ENCODE data around the gene CDH4.

The CDH4 gene

DNA sequence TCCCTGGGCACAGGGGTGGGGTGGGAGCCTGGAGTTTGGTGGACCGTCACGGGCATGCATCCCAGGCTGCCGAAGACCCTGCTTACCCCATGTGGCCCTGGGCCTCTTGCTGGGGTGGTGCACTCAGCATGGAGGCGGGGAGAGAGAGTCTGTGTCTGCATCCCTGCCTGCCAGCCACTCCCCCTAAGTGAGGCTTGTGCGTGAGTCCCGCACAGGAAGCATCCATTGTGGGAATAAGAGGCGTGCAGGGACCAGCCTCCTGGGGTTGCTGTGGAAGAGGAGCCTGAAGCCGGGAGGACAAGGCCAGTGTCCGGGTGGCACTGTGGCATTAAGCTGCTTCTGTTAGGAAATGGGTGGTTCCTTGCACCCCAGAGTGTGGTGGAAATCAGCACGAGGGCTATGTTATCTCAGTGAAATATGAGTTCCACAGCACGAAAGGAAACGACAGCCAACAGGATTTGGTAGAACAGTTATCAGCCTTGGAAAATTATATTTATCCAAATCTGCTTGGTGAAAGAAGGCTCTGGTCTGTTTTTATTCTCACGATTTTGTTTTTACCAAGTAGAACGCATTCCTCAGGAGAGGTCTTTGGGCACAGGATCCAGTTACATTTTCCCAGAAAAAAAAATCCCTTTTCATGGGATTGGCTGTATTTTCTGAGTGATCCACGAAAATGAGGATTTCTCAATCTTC is 35.7 kb downstream of the CDH4 start:
- DNase-seq = no peak

- no peak for DNase-seq
These were observed 36.3 kb downstream of the CDH4 start for GRCh38 chr20:61288331-61288784.

- DNase-seq = no peak
These were observed 37.1 kb downstream of the CDH4 start for GRCh38 chr20:61289166-61289565.

- DNase-seq = no peak
These were observed 38.7 kb downstream of the CDH4 start for GRCh38 chr20:61290721-61291120.

DNA sequence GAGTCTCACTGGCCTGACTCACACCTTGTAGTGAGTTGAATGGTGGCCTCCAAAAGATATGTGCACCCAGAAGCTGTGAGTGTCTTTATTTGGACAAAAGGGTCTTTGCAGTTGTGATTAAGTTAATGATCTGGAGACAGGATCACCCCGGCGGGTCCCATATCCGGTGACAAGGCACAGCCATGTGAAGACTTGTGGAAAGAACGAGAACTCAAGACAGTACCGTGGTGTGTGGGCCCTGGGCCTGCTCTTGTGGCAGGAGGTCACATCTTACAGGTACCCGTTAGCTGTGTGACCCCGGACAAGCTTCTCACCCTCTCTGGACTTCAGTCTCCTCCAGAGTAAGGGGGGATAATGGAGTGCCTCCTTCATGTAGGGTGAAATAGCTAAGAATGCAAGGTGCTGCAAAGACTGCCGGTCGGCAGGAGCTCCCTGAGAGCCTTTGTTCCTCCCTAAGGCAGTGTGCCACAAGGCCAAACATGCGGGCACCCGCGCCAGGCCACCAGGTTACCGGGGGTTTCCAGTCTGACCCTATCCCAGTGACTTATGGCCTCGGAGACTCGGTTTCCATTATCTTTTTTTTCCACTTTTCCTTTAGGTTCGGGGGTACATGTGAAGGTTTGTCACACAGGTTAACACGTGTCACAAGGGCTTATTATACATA is 39.2 kb downstream of the CDH4 start:
- DNase-seq = no peak

- DNase-seq = no peak
These were observed 40.3 kb downstream of the CDH4 start for GRCh38 chr20:61292391-61292790.

DNA sequence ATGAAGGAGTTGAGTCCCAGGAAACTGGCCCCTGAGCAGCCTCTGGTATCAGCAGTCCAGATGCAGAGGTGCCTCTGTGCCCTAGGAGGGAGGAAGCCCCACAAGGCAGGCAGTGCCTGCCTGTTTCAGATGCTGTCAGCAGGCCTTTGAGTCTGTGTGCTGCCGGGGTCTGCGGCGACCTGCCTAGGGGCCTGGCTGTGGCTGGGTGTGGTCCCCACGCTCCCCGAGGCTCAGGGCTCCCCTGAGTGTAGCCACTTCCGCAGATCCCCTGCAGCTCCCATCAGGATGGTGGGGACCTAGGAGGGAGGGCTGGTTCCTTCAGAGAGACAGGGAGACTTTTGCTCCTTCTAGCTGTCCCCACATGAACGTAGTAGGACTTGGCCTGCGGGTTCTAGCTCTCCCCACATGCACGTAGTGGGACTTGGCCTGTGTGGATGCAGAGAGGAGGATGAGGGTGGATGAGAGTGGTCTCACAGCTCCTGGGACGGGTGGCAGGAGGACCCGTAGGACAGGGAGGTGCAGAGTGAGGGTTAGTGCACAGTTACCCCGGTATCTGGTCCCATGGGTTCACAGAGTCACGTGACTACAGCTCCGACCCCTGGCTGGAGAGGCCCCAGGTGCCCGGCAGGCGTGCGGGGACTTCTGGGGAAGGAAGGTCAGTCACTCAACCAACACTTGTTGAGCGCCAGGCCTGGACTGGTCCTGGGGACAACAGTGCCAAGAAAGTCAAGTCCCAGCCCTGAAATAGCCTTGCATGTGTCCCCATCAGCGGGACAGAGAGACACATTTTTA is 41.0 kb downstream of the CDH4 start:
- no peak for DNase-seq

GRCh38 chr20:61293951-61294350 is 41.9 kb downstream of the CDH4 start:
- no peak for DNase-seq

GRCh38 chr20:61295249-61295648 is 43.2 kb downstream of the CDH4 start:
- no peak for DNase-seq

GRCh38 chr20:61295682-61296628 is 43.9 kb downstream of the CDH4 start:
- no peak for DNase-seq

GRCh38 chr20:61296629-61297019 is 44.6 kb downstream of the CDH4 start:
- DNase-seq = no peak

DNA sequence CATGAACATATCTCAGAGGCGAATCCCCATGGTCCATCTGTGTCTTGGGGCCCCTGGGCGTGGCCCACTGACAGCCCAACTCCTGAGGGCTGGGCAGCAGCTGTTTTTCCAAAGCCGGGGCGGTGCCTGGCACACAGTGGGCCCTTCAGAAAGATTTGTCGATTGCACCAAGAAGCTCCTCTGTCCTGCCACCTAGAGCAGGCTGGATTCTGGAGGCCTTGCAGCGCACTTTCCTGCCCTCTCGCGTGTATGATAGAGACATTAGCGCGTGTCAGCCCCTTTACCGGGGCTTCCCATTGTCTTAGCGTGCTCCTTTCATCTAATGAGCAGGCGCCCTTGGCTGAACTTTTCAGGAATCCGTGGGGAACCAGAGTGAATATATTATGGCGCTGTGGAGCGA is 45.4 kb downstream of the CDH4 start:
- no peak for DNase-seq

- DNase-seq = no peak
These were observed 45.9 kb downstream of the CDH4 start for GRCh38 chr20:61297986-61298385.

DNA sequence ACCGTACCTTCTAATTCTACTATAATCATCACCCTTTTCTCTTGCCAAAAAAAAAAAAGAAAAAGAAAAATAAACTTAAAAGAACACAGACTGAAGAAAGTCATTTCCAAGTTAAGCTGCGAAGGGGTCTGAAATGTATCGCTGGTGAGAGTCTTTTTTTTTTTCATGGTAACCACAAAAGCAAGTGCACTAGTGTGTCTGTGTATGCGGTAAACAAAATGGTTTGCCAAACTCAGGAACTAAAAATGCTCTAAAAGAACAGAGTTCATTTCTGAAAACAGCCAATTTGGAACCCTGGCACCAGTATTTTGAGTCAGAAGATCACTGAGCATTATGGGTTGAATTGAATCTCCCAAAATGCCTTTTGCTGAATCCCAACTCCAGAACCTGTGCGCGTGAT is 46.6 kb downstream of the CDH4 start:
- no peak for DNase-seq

DNA sequence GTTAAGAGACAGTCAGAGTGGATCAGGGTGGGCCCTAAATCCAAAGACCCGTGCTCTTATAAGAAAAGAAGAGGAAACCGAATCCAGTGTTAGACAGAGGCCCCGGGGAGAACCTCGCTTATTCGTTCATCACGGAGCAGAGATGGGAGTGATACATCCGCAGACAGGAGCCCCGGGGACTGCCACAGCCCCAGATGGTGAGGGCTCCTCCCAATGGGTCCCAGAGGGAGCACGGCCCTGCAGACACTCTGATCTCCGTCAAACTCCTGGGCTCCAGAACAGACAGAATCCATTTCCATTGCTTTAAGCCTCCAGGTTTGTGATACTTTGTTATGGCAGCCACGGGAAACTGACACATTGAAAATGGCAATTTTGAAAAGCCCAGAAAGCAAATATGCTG is 47.0 kb downstream of the CDH4 start:
- no peak for DNase-seq

- DNase-seq = no peak
These were observed 47.6 kb downstream of the CDH4 start for GRCh38 chr20:61299618-61300017.

DNA sequence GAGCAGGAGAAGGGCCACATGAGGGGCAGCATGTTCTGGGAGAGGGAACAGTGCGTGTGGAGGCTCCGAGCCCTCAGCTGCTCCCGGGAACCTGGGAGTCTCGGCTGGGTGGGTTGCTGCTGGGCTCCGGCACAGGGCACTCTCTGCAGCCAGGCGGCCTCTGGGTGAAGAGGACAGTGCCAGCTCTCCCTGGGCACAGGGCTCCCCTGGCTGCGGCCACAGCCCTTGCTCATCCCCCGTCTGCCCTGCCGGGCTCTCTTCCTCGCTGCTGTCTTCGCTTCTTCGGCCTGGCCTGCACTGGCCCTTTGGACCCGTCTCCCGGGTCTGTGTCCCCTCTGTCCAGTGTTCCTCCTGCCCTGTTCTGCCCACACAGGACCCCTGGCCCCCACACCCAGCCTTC is 48.2 kb downstream of the CDH4 start:
- DNase-seq = no peak

GRCh38 chr20:61300709-61301108 is 48.6 kb downstream of the CDH4 start:
- DNase-seq = no peak

DNA sequence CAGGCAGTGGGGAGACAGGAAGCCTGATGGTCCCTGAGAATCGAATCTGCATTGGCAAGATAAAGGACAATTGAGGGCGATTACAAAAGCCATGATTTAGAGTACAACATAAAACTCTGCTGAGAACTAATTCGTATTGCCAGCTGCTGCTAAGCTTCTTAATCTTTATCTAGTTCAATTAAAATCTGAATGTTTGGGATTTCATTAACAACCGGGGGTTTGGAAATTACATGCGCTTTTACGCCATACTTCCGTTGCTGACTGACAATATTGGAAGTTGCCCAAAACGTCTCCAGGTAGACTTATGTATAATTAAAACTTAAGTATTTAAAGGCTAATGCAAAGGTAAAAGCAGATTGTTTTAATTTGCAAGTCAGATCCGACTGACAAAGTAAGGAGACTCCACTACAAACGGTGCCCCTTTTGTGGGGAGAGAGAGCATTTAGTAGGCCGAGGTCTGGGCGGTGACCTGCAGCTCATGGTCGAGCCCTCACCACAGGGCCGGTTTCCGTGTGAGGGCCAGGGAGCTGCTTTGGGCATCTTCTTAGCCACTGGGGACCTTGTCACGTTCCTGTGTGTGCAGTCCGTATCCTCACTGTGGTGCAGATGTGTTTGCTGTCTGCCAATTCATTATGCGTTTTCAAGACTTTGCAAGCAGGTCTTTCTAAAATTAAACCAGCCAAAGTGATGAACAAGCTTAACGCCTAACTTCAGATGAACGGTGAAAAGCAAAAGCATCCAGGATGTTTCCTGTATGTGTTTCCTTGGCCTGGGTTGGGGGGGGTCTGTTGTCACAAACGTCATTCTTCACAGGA is 49.9 kb downstream of the CDH4 start:
- DNase-seq = no peak

DNA sequence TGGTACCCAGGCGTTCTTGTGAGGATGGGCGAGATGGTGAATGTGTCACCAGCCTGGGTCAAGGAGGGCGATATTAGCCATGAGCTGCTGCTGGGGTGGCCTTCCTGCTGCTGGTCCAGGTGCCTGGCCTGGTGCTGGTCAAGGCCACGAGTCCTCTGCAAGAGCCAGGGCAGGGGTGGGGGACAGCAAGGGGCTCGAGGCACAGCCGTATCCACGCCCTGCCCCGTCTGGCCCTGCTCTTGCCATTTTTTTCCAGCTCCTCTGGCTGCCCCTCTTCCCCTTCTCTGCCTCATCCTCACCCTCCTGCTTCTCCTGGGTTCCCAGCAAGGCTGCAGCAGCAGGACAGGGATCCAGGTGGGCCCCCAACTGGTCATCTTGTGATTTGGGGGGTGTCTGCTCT is 51.2 kb downstream of the CDH4 start:
- DNase-seq = no peak

DNA sequence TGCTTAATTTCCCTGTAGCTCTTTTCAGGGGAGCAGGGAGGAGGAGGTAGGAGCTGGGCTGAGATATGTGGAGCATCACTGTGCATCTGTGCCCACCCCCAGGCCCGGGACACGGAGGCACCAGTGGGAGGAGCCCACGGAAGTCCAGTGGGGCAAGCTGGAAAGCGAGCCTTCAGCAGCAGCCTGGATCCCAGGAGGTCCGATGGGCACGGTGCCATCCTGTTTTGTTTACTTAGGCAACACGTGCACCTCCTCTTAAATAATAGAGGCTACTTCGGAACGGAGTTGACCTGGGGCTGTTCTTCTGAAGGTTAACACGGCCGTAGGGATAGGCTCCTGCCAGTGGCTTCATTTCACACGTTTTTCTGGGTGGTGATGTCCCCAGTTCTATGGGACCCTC is 51.6 kb downstream of the CDH4 start:
- DNase-seq = no peak

GRCh38 chr20:61304750-61305149 is 52.7 kb downstream of the CDH4 start:
- no peak for DNase-seq
